Measurements from ENCODE around the gene PDE9A. TPM values are rescaled to one million over a fixed set of nuclear protein-coding genes. Genes with fewer than 3 reads are reported as not detected.
"Not testable (repeated sequence)": the region's sequence is repeated elsewhere in the genome, so short reads cannot be mapped to it uniquely, and the experiment has no call there.

PDE9A gene
- total RNA-seq, result 22.8 TPM

GRCh38 chr21:42653231-42654061, at the start of gene PDE9A:
TSS of gene PDE9A (plus strand) at chr21:42653621. CDS start at chr21:42653815, 194 bp downstream.
- peak; percentile 33 for DNase-seq (ENCODE audit: low spot score)

- DNase-seq (ENCODE audit: low spot score), result no peak
These were observed 46.3 kb upstream of the PDE9A start for GRCh38 chr21:42607102-42607501.

- no peak for DNase-seq (ENCODE audit: low spot score)
These were observed 45.8 kb upstream of the PDE9A start for GRCh38 chr21:42607525-42608102.

DNA sequence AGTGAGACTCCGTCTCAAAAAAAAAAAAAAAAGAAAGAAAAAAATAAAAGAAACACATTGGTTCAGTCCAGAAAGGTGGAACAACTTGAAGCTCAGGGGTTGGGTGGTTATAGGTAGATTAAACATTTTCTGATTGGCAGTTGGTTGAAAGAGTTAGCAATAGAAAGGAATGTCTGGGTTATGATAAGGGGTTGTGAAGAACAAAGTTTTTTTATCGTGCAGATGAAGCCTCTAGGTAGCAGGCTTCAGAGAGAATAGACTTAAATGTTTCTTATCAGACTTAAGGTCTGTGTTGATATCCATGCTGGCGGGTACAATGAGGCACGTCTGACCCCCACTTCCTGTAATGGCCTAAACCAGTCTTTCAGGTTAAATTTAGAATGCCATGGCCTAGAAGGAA, 45.0 kb upstream of the PDE9A start:
- no peak for DNase-seq (ENCODE audit: low spot score)

- no peak for DNase-seq (ENCODE audit: low spot score)
These were observed 43.6 kb upstream of the PDE9A start for GRCh38 chr21:42609811-42610210.

DNA sequence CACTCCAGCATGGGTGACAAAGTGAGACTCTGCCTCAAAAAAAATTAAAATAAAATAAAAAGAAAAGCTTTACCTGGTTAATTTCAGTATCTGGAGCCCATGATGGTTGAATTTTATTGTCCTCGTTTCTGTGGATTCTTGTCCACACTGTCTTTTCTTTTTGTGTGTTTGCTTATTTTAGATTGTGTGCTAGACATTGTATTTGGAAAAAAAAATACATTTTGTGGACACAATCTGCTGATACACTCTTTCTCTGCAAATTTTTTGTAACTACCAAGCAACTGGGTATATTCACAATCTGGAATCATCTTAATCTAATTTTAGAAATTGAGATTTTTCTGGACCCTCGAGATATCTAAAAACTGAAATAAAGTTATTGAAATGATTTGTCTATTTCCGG, 41.6 kb upstream of the PDE9A start:
- DNase-seq (ENCODE audit: low spot score), result no peak

- DNase-seq (ENCODE audit: low spot score), result no peak
These were observed 41.0 kb upstream of the PDE9A start for GRCh38 chr21:42612390-42612789.

- no peak for DNase-seq (ENCODE audit: low spot score)
These were observed 39.7 kb upstream of the PDE9A start for GRCh38 chr21:42613756-42614155.

DNA sequence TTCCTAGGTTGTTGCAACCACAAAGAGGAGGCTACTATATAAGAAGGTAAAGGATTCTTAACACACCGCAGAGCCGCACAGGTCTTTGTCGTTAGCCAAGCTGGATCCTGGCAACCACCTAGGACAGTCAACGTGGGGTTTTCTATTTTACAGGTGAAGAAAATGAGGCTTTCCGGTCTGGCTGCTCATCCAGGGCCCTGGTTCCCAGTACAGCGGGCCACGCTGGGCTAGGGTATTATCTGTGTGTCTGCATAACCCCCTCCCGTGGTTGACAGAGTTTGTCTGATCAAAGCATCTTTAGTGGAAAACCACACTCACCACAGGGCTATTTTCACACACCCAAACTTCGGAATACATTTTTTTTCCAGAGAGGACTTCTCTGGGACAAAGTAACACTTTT, 39.0 kb upstream of the PDE9A start:
- no peak for DNase-seq (ENCODE audit: low spot score)

DNA sequence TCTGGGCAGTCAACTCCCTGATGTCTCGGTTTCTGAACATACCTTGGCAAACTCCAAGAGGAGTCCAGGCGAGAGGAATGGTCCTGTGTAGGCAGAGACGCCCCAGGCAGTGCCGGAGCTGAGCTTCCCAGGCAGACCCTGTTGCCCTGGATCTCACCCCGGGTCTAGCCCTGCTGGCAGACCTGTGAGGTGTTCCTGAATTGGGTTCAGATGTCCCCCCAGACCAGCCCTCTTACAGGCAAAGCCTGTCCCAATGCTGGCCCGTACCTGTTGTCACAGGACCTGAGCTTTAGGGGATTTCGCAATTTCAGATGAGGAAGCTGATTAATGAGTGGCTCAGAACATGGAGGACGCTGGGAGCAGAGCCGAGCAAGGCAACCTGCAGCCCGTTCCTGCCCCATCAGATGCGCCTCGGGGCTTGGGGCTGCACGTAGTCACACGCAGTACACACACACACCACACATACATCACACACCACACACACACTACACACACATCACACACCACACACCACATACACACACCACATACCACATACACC, 38.5 kb upstream of the PDE9A start:
- peak; percentile 52 for DNase-seq (ENCODE audit: low spot score)

DNA sequence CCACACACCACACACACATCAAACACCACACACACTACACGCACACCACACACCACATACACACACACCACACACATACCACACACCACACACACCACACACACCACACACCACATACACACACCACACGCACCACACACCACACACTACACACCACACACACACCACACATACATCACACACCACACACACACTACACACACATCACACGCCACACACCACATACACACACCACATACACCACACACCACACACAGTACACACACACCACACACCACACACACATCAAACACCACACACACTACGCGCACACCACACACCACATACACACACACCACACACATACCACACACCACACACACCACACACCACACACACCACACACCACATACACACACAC, 38.0 kb upstream of the PDE9A start:
- DNase-seq (ENCODE audit: low spot score), result not testable (repeated sequence)

GRCh38 chr21:42615924-42616323, 37.5 kb upstream of the PDE9A start:
- no peak for DNase-seq (ENCODE audit: low spot score)

- DNase-seq (ENCODE audit: low spot score), result no peak
These were observed 37.0 kb upstream of the PDE9A start for GRCh38 chr21:42616446-42616845.

DNA sequence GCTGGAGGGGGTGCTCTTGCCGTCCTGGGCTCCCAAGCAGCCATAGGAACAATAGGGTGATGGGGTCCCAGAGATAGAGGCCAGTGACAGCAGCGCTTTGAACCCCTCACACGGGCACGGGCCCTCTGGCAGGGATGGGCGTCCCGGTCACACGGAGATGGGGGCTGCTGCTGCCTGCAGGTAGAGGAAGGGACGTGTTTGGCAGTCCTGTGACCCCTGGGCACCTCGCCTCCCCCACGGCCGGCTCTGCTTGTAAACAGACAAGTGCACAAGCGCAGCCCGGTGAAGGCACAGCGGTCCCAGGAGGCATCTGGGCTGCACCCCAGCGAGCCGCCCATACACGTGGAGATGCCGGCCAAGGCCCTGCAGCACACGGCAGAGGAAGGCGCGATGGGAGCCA, 36.5 kb upstream of the PDE9A start:
- DNase-seq (ENCODE audit: low spot score), result no peak

- DNase-seq (ENCODE audit: low spot score), result no peak
These were observed 35.9 kb upstream of the PDE9A start for GRCh38 chr21:42617486-42617885.

- no peak for DNase-seq (ENCODE audit: low spot score)
These were observed 34.7 kb upstream of the PDE9A start for GRCh38 chr21:42618707-42619102.

- DNase-seq (ENCODE audit: low spot score), result no peak
These were observed 34.3 kb upstream of the PDE9A start for GRCh38 chr21:42619166-42619565.

DNA sequence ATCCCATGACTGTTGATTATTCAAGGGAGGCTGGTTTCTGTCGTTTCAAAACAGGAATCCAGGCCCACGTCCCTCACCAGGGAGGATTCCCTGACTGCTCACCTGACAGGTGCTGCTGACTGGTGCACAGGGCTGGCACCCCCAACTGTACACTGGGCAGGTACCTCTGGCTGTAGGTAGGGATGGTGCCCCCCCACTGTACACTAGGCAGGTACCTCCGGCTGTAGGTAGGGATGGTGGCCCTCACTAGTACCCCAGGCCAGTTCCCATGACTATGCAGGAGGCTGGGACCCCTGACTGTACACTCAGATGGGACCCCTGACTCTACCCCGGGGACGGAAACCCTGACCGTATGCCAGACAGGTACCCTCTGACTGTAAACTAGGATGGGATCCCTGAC, 33.6 kb upstream of the PDE9A start:
- DNase-seq (ENCODE audit: low spot score), result no peak

DNA sequence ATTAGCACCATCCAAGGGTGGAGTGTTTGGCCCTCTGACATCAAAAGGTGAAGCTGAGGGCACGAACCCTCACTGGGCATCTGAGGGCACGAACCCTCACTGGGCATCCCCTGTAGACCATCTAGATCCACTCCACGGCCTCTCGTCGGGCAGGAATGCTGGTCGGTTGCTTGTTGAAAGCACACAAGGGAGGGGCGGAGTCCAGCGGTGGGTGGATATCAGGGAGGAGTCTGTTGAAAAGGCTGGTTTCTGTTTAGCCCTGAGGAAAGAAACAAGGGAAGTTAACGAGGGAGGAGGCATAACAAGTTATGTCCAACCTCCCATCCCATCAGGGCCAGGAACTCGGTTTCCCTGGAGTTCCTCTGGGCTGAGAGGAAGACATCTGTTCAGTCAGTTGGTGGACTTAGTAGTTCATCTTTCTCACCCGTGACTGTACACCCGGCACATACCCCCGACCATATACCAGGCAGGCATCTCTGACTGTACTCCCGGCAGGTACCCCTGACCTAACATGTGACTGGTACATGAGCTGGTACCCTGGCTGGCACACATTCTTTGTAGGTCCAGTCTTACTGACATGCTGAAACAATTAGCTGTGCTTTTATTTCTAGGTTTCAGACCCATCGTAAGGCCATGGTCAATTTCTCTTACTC, 32.1 kb upstream of the PDE9A start:
- DNase-seq (ENCODE audit: low spot score), result no peak

DNA sequence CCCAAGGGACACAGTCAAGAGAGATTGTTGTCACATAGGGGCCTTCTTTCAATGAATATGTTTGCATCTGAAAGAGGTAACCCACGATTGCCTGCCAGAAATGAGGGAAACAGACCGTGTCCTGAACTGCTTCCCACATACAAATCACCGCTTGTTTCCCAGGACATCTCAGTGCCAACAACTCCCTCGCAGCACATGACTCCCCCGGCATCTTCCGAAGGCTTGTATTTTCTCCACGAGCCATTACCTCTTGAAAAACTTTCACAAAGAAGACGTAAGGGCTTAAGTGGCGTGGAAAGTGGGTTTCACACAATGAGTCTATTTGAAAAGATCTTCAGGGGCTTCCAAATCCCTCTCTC, 31.6 kb upstream of the PDE9A start:
- no peak for DNase-seq (ENCODE audit: low spot score)

DNA sequence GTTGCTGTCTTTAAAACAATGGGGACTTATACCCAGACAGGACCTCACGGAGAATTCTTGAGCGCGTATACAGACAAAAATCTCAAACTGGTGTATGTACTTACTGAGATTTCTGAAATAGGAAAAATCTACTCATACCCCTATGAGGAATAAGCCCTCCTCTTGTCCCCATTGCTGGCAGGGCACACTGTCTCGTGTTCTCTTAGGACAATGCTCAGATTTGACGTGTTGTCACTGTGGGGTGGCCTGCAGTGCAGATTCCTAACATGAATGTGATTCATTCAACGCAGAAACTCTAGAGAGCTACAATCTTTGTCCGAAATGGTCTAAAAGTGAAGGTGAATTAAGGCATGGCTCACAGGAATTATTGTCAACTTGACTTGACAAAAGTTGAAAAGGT, 31.1 kb upstream of the PDE9A start:
- DNase-seq (ENCODE audit: low spot score), result no peak

GRCh38 chr21:42623694-42624093, 29.7 kb upstream of the PDE9A start:
- no peak for DNase-seq (ENCODE audit: low spot score)
